ENCODE data around the gene RHEB.

The RHEB gene

DNA sequence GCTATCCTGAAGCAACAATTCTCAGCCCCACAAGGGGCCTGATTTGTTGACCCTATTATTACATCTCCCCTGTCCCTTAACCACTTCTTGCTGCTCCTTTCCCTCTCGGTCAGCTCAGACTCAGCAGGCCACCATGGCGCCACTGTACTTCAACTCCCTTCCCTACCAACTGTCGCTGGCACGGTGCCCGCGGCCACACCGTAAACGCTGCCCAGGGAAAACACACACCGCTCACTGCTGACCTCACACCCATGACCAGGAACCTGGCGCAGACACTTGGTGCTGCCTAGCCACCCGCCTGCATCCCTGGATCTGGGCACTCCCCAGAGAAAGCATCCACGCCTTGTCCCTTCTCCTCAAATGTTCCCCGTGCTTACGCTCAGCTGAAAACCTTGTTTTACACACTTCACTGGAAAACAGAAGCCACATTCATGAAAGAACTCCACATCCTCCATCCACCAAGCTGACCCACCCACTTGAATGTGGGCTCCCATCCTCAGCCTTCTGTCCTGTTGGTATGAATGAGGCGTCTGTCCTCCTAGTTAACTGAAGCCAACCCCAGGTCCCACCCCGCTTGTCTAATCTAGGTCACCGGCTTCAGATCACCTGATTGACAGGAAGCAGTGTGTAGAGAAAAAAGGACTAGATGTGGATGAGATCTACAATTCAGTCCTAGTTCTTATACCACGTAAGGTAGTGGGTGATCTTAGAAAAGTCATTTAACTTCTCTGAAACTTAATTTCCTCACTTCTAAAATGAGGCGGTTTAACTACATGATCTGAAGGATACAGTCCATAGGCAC, 51.3 kb downstream of the RHEB start:
- DNase-seq, result no peak

DNA sequence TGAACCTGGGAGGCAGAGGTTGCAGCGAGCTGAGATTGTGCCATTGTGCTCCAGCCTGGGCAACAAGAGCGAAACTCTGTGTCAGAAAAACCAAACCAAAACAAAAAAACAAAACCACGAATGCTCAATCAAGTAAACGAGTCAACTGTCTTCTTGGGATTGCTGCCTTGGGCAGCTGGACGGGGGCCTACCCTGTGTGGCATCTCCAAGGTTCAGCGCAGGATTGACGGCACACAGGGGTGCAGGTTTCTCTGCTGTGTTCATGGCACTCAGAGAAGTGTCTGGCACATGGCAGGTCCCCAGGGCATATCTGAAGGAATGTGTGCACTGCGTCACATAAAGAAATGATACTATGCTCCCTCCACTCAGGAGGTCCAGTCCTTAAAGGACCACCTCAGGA, 54.5 kb downstream of the RHEB start:
- no peak for DNase-seq

DNA sequence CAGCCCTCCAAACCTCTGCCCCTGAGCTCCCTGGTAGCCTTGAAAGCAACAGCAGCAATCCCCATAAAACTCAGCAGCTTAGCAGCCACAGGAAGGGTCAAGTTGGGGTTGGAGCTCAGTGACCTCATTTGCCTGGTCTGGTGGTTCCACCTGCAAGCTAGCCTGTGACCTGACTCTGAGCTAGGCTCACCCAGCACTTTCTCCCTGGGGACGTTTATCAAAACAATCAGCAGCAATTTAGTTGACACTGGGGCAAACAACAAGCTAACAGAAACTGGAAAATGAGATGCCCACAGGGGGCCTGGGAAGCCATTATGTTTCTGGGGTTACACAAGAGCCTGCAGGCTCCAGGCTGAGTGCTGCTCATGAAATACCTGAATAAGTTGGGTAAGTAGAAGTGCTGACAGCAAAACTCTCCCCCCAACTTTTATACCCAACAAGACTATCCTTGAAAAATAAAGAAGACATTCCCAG, 57.4 kb downstream of the RHEB start:
- no peak for DNase-seq

DNA sequence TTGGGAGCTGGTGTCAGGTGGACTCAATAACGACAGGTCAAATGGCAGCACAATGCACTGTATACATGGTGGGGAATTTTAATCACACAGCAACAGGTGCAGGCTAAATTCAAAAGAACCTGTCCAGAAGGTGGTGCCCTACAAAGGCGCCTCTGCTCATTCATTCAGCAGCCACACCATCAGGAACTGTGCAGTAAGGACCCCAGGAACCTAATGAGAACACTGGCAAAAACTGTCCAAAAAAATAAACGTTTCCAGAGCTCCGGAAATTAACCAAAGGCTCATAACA, 57.8 kb downstream of the RHEB start:
- DNase-seq, result no peak

DNA sequence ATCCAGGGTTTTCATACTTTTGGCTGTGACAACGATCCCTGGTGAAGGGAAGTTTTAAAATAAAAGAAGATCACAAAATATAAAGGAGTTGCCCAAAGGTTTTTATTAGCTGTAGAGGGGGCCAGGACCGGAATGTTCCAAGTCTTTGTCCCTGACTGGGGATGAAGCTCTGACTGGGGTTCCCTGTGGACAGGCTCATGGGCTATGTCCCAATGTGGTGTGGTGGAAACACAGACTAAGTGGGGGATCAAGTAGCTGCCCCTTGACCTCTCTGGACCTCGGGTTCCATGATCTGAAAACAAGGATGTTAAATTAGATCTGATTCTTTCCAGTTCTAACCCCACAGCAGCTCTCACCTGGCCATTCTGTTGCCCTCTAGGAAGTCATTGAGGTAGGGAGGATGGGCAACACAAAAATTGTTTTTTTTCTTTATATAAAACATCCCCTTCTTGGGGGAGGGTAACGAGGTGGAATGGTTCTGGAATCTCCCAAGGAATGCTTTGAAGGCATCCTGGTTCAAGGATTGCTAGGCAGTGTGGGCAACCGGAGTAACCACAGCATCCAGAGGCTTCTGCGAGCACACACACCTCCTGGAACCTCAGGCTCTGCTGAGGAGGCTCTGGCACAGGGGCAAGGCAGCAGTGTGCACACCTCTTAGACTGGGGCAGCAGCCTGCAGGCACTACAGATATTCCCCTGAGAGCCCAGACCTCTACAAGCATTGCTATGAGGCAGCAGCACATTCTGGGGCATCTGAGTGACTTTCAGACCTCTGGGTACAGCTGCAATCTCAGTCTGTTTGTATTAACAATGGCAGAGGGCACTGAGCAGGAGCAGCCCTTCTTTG, 58.4 kb downstream of the RHEB start:
- DNase-seq, result no peak

DNA sequence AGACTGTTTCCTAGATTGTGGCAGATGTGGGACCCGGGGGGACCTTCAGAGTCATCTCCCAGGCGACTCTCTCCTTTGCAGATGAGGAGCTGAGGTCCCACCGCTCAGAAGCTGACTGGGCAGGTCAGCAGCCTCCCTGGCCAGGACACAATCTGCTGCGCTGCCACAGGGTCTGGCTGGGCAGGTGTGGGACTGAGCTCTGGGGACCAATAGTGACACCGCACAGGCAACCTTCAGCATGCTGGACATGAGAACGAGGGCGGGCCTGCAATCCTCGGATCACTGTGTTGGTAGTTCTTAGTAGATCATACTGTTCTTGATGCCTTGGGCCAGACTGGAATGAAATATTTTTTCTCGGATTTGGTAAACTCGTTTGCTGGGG, 59.2 kb downstream of the RHEB start:
- DNase-seq, result no peak

DNA sequence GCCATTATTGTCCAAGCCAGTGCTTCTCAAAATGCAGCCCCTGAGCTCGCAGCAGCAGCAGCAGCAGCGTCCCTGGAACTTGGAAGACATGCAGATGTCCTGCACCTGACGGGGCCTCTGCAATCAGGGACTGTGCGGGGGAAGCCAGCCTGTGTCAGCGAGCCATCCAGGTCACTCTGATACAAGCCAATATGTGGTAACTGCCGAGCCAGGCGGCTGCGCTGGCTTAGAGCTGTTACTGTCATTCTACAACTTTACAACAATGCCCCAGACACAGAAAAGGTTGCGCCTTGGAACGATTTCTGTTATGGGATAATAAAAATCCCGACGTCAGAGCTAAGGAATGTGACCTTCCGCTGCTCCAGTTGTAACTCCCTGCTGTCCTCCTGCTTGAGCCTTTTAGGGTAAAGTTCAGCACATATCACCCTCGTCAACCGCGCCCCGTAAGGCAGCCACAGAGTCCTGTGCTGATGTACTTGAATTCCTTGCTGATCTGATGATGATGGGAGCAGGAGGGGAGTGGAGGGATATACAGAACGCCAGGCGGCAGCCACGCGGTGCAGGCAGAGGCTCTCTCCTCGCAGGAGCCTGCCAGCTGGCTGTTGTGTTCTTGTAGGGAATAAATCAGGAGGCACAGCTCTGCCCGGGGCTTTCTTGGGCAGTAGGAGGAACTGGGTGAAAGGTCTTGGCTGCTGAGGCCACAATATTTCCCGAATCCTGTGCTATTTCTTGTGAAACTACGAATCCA, 59.8 kb downstream of the RHEB start:
- no peak for DNase-seq

DNA sequence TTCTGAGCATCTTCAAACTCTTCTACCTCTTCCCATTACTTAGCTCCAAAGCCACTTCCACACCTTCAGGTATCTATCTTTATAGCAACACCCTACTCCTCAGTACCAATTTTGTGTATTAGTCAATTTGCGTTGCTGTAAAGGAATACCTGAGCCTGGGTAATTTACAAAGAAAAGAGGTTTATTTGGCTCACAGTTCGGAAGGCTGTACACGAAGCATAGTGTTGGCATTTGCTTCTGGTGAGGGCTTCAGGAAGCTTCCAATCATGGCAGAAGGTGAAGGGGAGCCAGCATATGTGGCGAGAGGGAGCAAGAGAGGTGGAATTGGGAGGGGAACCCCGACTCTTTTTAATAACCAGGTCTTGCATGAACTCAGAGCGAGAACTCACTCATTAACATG, 62.2 kb downstream of the RHEB start:
- no peak for DNase-seq

DNA sequence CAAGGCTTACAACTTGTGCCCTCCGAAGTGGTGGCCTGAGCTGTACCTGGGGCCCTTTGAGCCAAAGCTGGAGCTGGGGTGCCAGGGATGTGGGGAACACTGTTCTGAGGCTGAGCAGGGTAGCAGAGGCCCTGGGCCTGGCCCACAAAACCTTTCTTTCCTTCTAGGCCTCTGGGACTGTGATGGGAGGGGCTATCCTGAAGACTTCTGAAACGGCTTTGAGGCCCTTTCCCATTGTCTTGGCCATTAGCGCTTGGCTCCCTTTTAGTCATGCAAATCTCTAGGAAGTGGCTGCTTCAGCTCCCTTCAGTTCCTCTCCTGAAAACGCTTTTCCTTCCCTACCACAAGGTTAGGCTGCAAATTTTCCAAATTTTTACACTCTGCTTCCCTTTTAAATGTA, 62.9 kb downstream of the RHEB start:
- no peak for DNase-seq

DNA sequence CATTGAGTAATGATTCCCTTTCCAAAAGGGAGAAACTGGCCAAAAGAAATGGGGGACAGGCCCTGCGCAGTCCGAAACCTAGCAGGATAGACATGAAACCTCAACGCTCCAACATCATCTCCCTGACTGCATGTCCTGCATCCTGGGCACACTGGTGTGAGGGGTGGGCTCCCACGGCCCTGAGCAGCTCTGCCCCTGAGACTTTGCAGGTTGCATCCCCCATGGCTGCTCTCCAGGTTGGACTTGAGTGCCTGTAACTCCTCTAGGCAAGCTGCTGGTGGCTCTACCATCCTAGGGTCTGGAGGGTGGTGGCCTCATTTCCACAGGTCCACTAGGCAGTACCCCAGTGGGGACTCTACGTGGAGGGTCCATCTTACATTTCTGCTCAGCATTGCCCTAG, 63.4 kb downstream of the RHEB start:
- no peak for DNase-seq

DNA sequence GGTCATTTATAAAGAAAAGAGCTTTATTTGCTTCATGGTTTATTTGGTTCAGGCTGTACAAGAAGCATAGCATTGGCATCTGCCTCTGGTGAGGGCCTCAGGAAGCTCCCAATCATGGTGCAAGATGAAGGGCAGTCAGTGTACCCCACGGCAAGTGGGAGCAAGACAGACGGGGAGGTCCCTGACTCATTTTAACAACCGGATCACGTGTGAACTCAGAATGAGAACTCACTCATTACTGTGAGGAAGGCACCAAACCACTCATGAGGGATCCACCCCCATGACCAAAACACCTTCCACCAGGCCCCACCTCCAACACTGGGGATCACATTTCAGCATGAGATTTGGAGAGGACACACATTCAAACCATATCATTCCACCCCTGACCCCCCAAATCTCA, 64.0 kb downstream of the RHEB start:
- no peak for DNase-seq

DNA sequence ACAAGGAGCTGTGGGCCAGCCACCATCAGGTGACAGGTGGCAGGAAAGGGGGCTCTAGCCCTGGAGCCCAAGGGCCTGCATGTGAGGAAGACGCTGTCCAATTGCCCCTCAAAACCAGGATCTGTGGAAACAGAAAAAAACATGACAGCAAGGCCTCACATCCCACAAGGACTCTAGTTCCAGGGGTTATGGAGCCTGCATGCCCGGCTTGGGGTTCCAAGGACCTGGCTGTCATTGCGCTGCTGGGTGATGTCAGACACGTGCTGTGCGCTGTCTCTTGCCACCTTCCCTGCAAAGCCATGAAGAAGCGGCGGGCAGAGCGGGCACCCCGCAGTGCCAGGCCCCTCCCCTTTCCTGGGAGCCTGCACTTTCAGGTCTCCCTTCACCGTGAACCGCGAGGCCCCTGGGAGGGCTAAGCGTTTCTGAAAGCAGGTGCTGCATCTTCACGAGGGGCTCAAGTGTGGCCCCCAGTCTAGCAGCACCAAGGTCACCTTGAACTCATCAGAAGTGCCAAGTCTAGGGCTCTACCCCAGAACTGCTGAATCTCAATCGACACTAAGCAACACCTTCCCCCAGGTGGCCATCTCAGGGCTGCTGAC, 64.7 kb downstream of the RHEB start:
- no peak for DNase-seq

DNA sequence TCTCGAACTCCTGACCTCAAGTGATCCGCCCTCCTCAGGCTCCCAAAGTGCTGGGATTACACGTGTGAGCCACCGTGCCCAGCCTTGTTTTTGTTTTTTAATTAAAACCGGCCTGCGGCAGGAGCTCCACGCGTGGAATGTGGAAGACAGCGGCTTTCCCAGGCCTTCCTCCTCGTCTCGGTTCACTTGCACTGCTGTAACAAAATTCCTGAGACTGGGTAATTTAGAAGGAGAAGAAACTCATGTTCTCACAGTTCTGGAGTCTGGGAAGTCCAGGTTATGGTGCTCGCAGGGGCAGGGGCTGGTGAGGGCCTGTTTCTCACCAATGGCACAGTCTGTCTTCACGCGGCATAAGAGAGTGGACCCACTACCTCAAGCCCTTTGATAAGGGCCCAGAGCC, 65.4 kb downstream of the RHEB start:
- no peak for DNase-seq

DNA sequence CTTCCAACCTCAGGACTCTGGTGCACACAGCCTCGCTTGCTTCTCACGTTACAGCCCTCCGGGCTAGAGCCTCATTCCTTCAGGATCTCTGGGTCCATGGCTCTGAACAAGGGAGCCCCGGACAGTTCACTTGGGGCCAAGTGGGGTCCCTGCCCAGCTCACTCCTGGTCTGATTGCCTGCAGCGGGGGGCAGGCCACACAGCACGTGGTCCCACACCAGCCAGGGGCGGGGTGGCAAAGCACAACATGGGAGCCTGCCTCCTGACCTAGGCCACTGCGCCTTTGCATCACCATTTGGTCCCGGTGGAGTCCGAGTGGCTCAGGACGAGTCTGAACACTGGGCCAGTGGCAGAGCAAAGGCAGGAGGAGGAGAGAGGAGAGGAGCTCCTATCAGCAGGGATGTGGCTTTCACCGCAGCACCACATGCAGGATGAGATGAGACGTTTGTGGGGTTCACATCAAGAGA, 66.3 kb downstream of the RHEB start:
- DNase-seq, result no peak

DNA sequence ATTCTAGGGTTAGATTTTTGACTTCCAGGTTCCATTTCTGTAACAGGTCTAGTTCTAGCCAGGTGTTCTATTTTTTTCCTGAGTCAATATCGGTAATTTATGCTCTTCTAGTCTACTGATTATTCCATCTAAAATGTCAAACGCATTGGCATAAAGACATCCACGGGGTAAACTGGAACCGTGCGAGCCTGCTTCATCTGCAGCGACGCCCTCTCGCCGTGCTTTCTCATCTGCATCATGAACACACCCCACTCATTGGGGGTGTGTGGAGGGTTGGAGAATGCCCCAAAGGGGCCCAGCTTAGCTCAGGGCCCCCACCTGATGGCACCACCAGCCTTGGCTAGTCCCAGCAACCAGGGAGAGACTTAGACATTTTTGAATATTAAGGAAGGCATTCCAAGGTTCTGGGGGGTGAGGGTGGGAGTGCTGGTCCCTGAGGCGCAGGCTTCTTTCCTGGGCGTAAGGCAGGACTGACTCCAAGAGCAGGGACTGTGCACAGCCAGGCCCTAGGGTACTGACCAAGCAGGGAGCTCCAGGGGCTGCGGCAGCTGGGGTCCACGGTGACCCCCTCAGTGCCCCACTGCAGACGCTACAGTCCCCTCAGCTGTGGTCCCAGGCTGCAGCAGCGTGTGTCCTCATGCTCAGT, 66.9 kb downstream of the RHEB start:
- no peak for DNase-seq

DNA sequence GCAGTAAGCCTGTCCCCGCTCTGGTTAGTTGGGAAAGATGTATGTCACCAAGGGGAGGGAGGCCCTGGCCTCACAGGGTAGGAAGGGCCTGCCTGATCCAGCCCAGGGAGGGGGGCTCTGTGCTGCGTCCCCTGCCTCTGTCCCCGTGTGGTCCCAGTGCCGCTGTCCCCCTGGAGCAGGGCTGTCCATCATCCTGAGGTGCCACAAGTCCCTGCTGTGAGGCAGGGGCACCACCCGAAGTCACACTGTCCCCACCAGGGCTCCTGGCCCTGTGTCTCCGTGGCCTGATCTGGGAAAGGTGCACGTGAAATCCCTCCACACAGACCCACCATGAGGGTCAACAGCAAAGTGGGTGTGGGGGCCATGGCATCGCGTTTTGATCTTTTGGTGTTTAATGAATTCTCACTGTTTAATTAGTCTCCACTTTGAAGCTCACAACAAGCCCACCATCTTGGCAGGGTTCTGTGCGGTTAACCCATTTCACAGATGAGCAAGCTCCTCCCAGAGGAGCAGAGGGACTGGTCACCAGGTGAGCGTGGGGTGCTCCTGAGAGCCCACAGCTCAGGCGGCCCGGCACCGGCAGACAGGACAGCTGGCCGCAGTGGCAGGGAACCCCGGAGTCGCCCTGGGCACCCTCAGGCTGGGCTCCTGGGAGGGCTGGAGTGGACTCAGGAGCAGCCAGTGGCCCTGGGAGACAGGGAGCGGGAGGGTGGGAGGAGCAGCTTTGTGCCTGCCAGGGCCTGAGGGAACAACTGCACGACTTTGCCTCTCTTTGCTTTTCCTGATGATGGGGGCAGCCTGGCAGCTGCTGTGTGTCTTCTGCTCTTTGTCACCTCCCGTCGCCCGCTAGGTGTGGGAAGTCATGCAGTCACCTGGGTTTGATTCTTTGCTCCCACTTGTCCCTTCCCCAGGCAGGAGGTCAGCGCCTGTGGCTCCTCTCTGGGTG, 67.8 kb downstream of the RHEB start:
- DNase-seq, result no peak

DNA sequence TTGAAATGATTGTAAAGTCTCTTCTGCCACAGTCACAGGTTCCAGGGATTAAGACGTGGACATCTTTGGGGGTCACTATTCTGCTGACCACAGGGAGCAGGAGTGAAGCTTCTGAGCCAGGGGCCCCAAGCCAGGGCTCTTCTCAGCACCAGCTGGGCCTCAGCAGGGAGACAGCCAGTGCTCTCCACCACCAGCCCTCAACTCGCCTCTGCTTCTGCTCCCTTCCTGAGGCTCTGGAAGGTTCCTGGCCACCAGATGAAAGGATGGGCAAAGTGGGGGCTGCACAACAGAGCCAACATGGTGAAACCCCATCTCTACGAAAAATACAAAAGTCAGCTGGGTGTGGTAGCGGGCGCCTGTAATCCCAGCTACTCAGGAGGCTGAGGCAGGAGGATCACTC, 68.5 kb downstream of the RHEB start:
- DNase-seq, result no peak

DNA sequence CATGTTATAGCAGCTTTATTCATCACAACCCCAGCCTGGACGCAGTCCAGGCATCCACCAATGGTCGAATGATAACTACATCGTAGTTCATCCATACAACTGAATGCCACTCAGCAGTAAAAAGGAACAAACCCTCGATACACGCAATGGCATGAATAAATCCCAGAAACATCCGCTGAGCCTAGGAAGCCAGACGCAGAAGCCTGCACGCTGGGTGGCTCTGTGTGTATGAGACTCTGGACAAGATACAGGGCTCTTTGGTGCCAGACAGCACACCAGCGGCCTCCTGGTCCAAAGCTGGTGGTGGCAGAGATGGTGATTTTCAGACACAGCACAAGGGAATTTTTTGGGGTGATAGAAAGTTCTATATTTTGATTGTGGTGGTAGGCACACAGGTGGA, 69.7 kb downstream of the RHEB start:
- DNase-seq, result no peak

DNA sequence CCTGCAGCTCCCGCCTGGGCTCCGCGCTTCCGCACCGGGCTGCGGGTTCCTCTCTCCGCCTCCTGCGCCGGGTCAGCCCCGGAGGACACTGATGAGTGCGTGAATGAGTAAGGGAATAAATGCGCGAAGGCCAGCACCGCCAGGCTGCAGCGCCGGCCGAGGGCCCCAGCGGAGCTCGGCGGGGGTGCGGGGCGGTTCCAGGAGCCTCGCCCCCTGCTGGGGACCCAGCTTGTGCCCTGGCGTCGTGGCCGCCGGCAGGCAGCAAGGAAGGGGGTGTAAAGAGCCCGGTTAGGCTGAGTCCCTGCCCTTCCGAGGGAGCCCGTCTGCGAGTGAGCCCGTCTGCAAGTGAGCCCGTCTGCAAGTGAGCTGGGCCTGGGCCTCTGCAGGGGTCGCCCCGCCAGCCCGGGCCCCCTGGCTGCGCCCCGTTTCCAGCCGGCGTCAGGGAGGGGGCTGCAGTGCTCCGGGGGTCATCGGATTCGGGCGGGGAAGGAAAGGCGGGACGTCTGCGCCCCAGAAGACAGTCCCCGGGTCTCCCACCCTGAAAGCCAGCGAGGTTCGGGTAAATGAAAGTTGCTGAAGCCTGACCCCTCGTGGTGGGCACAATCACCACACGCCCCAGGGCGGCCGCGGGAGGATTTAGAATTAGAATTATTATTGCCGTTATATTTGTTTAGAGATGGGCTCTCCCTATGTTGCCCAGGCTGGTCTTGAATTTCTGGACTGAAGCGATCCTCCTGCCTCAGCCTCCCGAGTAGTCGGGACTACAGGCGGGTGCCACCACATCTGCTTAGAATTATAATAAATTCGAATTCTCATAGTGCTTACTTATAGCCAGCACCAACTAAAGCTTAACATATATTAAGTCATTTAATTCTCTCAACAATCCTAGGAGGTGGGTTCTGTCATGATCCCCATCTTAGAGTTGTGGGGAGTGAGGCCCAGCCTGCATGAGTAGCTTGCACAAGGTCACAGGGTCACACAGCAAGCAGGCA, 71.1 kb downstream of the RHEB start:
- peak; percentile 61 to 86 for DNase-seq

DNA sequence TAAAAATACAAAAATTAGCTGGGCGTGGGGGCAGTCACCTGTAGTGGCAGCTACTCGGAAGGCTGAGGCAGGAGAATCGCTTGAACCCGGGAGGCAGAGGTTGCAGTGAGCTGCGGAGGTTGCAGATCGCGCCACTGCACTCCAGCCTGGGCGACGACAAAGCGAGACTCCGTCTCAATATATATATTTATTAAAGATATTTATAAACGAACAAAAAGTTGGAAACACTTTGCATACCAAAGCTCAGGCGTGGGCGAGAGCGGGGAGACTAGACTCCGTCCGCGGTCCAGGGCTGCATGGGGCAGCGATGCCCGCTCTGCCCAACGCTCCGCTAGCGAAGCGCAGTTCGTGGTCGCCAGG, 71.8 kb downstream of the RHEB start:
- no peak for DNase-seq

All from bone marrow (tissue), 2 donors.